DOHH2 (cell line): ENCODE measurements around the gene PTBP3.

Experiments
- EZH2phosphoT487 ChIP-seq: fragments of 200-600 bp; sonication (generic); IDR thresholded peaks from 2 replicates; pipeline ENCODE4 v1.6.1; 2017; ENCODE audit warnings: borderline replicate concordance, mild to moderate bottlenecking, antibody characterized with exemption, low read length, moderate library complexity, mixed read lengths
- TF ChIP-seq, protein P1 (sequence below): fragments of 200-600 bp; sonication (generic); IDR thresholded peaks from one replicate; pipeline ENCODE4 v1.5.1; 2014; ENCODE audit warnings: antibody characterized with exemption, mild to moderate bottlenecking, low read depth, low read length; ENCODE audit not compliant: poor library complexity, severe bottlenecking

DNA sequence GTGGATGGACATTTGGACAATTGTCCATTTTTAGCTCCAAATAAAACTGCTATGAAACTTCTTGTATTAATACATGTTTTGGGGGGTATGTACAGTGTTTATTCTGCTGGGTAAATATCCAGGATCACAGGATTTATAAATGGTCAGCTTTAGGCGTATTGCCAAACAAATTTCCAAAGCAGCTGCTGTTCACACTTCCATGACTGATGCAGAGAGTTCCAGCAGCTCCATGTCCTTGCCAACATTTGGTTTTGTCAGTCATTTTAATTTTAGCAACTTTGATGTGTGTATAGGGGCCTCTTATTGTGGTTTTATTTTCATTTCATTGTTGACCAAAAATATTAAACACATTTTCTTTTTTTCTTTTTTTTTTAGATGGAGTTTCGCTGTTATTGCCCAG is 148.5 kb downstream of the PTBP3 start:
- TF ChIP-seq, protein P1, sequence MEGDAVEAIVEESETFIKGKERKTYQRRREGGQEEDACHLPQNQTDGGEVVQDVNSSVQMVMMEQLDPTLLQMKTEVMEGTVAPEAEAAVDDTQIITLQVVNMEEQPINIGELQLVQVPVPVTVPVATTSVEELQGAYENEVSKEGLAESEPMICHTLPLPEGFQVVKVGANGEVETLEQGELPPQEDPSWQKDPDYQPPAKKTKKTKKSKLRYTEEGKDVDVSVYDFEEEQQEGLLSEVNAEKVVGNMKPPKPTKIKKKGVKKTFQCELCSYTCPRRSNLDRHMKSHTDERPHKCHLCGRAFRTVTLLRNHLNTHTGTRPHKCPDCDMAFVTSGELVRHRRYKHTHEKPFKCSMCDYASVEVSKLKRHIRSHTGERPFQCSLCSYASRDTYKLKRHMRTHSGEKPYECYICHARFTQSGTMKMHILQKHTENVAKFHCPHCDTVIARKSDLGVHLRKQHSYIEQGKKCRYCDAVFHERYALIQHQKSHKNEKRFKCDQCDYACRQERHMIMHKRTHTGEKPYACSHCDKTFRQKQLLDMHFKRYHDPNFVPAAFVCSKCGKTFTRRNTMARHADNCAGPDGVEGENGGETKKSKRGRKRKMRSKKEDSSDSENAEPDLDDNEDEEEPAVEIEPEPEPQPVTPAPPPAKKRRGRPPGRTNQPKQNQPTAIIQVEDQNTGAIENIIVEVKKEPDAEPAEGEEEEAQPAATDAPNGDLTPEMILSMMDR = no peak
- no peak for TF ChIP-seq EZH2phosphoT487
